ENCODE data around the gene MYBPC3. TPM values are rescaled to one million over a fixed set of nuclear protein-coding genes. Genes with fewer than 3 reads are reported as not detected.

MYBPC3 gene
- total RNA-seq, 1 experiment from 2014 or later: 0.07 TPM

DNA sequence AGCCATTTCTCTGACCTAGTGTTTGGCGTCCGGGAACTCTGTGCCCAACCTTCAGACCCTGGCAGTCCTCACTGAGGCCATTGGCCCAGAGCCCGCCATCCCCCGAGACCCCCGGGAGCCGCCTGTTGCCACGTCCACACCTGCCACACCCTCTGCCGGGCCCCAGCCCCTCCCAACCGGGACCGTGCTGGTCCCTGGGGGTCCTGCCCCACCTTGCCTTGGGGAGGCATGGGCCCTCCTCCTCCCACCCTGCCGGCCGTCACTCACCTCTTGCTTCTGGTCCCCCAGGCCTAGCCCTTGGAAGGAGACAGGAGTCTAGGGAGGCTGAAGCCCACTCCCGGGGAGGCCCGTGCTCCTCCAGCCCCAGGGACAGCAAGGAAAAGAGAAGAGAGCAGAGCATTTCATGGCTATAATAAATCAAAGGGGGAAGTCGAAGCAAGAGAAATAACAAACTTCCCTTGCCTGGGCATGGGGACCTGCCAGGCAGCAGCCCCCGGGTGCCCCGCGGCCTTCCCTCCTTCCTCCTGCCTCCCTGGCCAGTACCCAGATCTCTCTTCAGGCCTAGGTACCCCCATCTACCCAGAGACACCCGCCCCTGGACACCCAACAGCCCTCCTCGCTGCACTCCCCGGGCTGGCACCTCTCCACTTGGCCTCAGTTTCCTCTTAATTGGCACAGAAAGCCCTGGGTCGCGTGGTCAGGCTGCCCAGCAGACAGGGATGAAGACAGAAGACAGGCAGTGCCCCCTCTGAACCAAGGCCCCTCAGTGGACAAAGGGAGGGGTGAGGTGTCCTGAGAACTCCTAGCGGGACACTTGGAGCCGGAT is 42.9 kb upstream of the MYBPC3 start:
- ChIA-PET POLR2A (no interaction called here), CTCF (no interaction called here)
- no peaks in the 10 kb centered on the region for H3K27me3 Mint-ChIP-seq (ENCODE audit: low read depth)
- H3K36me3 Mint-ChIP-seq: no peaks in the 10 kb centered on the region
- no peak for DNase-seq (ENCODE audit: low spot score)
- no peak overlapping the region for H3K27ac Mint-ChIP-seq
- no peak overlapping the region for H3K4me3 Mint-ChIP-seq
- H3K4me1 Mint-ChIP-seq: peaks cover 19% of the 10 kb centered on the region
- TF ChIP-seq RELA (CRISPR knock-in tag; IDR thresholded peaks at IDR 0.05; ENCODE audit: borderline replicate concordance) (no peak), ZNF423 (CRISPR knock-in tag; IDR thresholded peaks at IDR 0.05) (no peak), GABPB1 (CRISPR knock-in tag; IDR thresholded peaks at IDR 0.05) (no peak), ETV6 (CRISPR knock-in tag; IDR thresholded peaks at IDR 0.05) (no peak)
- TF ChIP-seq, protein P1, sequence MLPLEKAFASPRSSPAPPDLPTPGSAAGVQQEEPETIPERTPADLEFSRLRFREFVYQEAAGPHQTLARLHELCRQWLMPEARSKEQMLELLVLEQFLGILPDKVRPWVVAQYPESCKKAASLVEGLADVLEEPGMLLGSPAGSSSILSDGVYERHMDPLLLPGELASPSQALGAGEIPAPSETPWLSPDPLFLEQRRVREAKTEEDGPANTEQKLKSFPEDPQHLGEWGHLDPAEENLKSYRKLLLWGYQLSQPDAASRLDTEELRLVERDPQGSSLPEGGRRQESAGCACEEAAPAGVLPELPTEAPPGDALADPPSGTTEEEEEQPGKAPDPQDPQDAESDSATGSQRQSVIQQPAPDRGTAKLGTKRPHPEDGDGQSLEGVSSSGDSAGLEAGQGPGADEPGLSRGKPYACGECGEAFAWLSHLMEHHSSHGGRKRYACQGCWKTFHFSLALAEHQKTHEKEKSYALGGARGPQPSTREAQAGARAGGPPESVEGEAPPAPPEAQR (CRISPR knock-in tag; IDR thresholded peaks at IDR 0.05): no peak
- no peaks in the 10 kb centered on the region for H3K9me3 Mint-ChIP-seq
- ATAC-seq: no peak

DNA sequence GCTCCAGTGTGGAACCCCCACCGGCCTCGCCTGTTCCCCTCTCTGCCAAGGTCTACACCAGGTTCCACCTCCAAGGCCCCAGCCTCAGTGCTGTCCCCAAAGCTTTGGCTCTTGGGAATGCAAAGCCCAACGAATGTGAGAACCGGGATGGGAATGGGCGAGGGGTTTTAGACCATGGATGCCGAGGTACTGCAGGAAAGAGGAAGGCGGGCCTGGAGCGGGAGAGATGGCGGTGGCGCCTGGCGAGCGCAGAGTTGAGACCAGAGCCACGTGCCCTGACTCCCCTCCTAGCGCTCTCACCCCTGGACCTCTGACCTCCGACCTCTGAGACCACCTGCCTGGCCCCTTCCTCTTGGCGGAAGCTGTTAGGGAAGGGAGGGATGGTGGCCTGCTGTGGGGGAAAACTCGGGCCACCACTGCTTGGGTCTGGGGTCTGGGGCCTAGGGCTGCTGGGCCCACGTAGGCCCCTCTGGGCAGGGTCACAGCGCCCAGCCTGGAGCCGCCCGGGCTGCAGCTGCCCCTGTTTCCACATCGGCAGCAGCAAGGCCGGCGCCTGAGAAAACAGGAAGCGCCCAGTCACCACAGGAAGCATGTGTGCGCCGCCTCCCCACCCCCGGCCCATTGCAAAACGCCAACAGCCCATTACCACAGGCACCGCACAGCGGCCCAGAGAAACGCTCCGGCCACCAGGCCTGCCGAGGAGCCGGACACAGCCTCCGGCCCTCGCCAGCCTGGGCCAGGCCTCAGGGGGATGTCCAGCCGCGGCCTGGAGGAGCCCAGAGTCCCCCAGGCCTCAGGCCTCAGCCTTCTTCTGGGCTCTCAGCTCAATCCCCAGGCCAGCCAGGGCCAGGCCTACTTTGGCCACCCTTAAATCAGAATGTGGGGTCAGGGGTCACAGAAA is 42.1 kb upstream of the MYBPC3 start:
- CTCF ChIA-PET: interaction anchor here (0.9 to 1.8 kb wide), 2 partner anchors 18 to 20 kb away, joined by 4 to 6 read pairs; no protein-coding TSS in a partner anchor
- Mint-ChIP-seq H3K4me3 (no peak overlapping the region), H3K36me3 (no peaks in the 10 kb centered on the region), H3K9me3 (no peaks in the 10 kb centered on the region), H3K27ac (0 out of 2 replicates have a peak overlapping the region, but pooled peaks have one; percentile 60), H3K27me3 (ENCODE audit: low read depth) (no peaks in the 10 kb centered on the region), H3K4me1 (peaks cover 15% of the 10 kb centered on the region)
- ATAC-seq: no peak
- no peak for DNase-seq (ENCODE audit: low spot score)
- POLR2A ChIA-PET: no interaction called here
- TF ChIP-seq ETV6 (CRISPR knock-in tag; IDR thresholded peaks at IDR 0.05): no peak

DNA sequence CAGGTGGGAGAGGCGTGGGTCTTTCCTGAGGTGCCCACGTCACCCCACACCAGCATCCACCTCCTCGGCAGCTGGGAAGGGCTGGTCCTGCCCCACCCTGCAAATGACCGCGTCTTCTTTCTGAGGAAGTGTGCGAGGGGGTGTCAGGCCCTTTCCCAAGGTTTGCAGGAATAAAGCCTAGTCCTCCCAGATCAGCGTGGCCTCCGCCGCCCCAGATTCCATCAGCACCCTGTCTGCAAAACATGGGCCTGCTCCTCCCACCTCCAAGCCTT is 41.5 kb upstream of the MYBPC3 start:
- ChIA-PET POLR2A (no interaction called here), CTCF (interaction anchor here (0.9 to 1.8 kb wide), 2 partner anchors 18 to 20 kb away, joined by 4 to 6 read pairs; no protein-coding TSS in a partner anchor)
- no peak for TF ChIP-seq ATF3 (CRISPR knock-in tag; conservative IDR thresholded peaks at IDR 0.05)
- TF ChIP-seq ZNF263 (CRISPR knock-in tag; IDR thresholded peaks at IDR 0.05; ENCODE audit: low read depth): no peak
- TF ChIP-seq GTF2I (CRISPR knock-in tag; conservative IDR thresholded peaks at IDR 0.05): no peak
- no peak for TF ChIP-seq CREM (CRISPR knock-in tag; IDR thresholded peaks at IDR 0.05)
- TF ChIP-seq ATF1 (CRISPR knock-in tag; IDR thresholded peaks at IDR 0.05): no peak
- TF ChIP-seq ZNF219 (CRISPR knock-in tag; IDR thresholded peaks at IDR 0.05; ENCODE audit: borderline replicate concordance): no peak
- H3K27ac Mint-ChIP-seq: no peak overlapping the region
- H3K9me3 Mint-ChIP-seq: no peaks in the 10 kb centered on the region
- no peak for DNase-seq (ENCODE audit: low spot score)
- H3K4me3 Mint-ChIP-seq: no peak overlapping the region
- H3K4me1 Mint-ChIP-seq: peaks cover 12% of the 10 kb centered on the region
- no peak for ATAC-seq
- no peaks in the 10 kb centered on the region for H3K27me3 Mint-ChIP-seq (ENCODE audit: low read depth)
- no peaks in the 10 kb centered on the region for H3K36me3 Mint-ChIP-seq

- ATAC-seq (no peak), DNase-seq (ENCODE audit: low spot score) (no peak)
- Mint-ChIP-seq H3K9me3 (no peaks in the 10 kb centered on the region), H3K27ac (no peak overlapping the region), H3K36me3 (no peaks in the 10 kb centered on the region), H3K27me3 (ENCODE audit: low read depth) (no peaks in the 10 kb centered on the region), H3K4me1 (peaks cover 9% of the 10 kb centered on the region), H3K4me3 (no peak overlapping the region)
- TF ChIP-seq ZNF671 (CRISPR knock-in tag; IDR thresholded peaks at IDR 0.05) (no peak), ETV6 (CRISPR knock-in tag; IDR thresholded peaks at IDR 0.05) (no peak), ATF6 (CRISPR knock-in tag; IDR thresholded peaks at IDR 0.05) (no peak), ZNF121 (CRISPR knock-in tag; IDR thresholded peaks at IDR 0.05) (no peak), EMX1 (CRISPR knock-in tag; IDR thresholded peaks at IDR 0.05) (no peak), E2F5 (CRISPR knock-in tag; IDR thresholded peaks at IDR 0.05) (no peak), ZNF396 (CRISPR knock-in tag; IDR thresholded peaks at IDR 0.05; ENCODE audit: borderline replicate concordance) (no peak), GABPB1 (CRISPR knock-in tag; IDR thresholded peaks at IDR 0.05) (no peak)
- TF ChIP-seq, protein P2, sequence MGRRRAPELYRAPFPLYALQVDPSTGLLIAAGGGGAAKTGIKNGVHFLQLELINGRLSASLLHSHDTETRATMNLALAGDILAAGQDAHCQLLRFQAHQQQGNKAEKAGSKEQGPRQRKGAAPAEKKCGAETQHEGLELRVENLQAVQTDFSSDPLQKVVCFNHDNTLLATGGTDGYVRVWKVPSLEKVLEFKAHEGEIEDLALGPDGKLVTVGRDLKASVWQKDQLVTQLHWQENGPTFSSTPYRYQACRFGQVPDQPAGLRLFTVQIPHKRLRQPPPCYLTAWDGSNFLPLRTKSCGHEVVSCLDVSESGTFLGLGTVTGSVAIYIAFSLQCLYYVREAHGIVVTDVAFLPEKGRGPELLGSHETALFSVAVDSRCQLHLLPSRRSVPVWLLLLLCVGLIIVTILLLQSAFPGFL (CRISPR knock-in tag; IDR thresholded peaks at IDR 0.05; ENCODE audit: borderline replicate concordance): no peak
- ChIA-PET POLR2A (no interaction called here), CTCF (interaction anchor here (0.6 to 2.5 kb wide), 3 partner anchors 19 to 131 kb away, joined by 3 to 19 read pairs (median 4); no protein-coding TSS in a partner anchor)
These were observed 40.9 kb upstream of the MYBPC3 start for GRCh38 chr11:47393163-47394049.

Data from WTC11 (cell line).